Spleen (tissue), 7 donors: ENCODE results near the gene RABGAP1.

Source experiments
- CTCF ChIP-seq, 11 experiments: fragments of 200-600 bp in 7 of 11; fragments of 450-650 bp in 4 of 11; sonication (generic) in 4 of 11; IDR thresholded peaks in 8 of 11; conservative IDR thresholded peaks in 3 of 11; 1 replicate in 7 of 11; 2 replicates in 4 of 11; pipeline versions ENCODE4 v1.4.0 to v1.8.0; 2016 to 2021; ENCODE audit warnings: antibody characterized with exemption in 11 of 11, inconsistent platforms in 4 of 11, mild to moderate bottlenecking in 1 of 11
- POLR2A ChIP-seq, 3 donors: fragments of 450-650 bp; IDR thresholded peaks; one replicate each; pipeline ENCODE4 v1.5.1; 2017; ENCODE audit warnings: antibody characterized with exemption in 3 of 3, mild to moderate bottlenecking in 1 of 3
- POLR2AphosphoS5 ChIP-seq, 3 donors: sonication (generic); formaldehyde crosslinking; IDR thresholded peaks; one replicate each; pipeline ENCODE4 v1.5.1; 2017; ENCODE audit warnings: antibody characterized with exemption in 3 of 3
- donor health status: DM: no; HTN: no; CAD: no; lungs with moderate emphysema.
- donor health status: DM: no; HTN: no; CAD: no.
- donor health status: DM: no; HTN: no; CAD: no.

- no peak for TF ChIP-seq POLR2A (IDR thresholded peaks at IDR 0.05)
- TF ChIP-seq CTCF (IDR thresholded peaks at IDR 0.05 in 8 of 11, conservative IDR thresholded peaks at IDR 0.05 in 3 of 11) = no peak
- TF ChIP-seq POLR2AphosphoS5 (IDR thresholded peaks at IDR 0.05) = no peak
Measured at GRCh38 chr9:123011380-123011779, 70.6 kb downstream of the RABGAP1 start.
